Measurements from ENCODE around the gene MSLN.

Gene MSLN

DNA sequence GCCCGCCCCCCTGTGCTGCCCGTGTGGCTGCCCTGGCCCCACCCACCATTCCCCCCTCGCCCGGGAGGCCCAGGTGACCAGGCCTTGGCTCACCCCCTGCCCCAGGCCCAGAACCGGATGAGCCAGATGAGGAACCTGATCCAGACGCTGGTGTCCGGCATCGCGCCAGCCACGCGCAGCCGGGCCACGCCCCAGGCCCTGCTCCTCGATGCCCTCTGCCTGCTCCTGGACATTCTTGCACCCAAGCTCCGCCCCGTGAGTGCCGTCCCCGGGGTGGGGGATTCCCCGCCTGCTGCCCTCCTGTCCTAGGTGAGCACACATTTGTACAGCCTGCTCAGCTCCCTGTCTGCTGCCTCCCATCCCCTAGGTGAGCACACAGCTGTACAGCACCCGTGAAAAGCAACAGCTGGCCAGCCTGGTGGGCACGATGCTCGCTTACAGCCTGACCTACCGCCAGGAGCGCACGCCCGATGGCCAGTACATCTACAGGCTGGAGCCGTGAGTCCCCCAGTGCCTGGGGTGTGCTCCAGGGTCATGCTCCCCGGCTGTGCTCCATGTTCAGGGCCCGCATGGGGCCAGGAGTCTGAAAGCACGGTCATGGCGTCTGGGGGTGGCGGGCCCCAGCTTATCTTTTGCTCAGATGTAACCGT, 35.2 kb downstream of the MSLN start:
- Histone ChIP-seq H3K27me3 (peaks cover 0 to 49% of the 10 kb centered on the region in 2 donors), H3K36me3 (peaks cover 0 to 26% (median 0%) of the 10 kb centered on the region in 3 donors), H3K4me3 (no peak overlapping the region), H3K9me3 (no peaks in the 10 kb centered on the region), H3K4me1 (peaks cover 0 to 6% (median 0%) of the 10 kb centered on the region in 4 donors), H3K27ac (no peak overlapping the region)
- intact Hi-C loops (cut with DNase I; ENCODE audit: low total_unique reads) = no loop called here
- DNase-seq = no peak
- TF ChIP-seq, protein P1, sequence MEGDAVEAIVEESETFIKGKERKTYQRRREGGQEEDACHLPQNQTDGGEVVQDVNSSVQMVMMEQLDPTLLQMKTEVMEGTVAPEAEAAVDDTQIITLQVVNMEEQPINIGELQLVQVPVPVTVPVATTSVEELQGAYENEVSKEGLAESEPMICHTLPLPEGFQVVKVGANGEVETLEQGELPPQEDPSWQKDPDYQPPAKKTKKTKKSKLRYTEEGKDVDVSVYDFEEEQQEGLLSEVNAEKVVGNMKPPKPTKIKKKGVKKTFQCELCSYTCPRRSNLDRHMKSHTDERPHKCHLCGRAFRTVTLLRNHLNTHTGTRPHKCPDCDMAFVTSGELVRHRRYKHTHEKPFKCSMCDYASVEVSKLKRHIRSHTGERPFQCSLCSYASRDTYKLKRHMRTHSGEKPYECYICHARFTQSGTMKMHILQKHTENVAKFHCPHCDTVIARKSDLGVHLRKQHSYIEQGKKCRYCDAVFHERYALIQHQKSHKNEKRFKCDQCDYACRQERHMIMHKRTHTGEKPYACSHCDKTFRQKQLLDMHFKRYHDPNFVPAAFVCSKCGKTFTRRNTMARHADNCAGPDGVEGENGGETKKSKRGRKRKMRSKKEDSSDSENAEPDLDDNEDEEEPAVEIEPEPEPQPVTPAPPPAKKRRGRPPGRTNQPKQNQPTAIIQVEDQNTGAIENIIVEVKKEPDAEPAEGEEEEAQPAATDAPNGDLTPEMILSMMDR (IDR thresholded peaks at IDR 0.05) = no peak

DNA sequence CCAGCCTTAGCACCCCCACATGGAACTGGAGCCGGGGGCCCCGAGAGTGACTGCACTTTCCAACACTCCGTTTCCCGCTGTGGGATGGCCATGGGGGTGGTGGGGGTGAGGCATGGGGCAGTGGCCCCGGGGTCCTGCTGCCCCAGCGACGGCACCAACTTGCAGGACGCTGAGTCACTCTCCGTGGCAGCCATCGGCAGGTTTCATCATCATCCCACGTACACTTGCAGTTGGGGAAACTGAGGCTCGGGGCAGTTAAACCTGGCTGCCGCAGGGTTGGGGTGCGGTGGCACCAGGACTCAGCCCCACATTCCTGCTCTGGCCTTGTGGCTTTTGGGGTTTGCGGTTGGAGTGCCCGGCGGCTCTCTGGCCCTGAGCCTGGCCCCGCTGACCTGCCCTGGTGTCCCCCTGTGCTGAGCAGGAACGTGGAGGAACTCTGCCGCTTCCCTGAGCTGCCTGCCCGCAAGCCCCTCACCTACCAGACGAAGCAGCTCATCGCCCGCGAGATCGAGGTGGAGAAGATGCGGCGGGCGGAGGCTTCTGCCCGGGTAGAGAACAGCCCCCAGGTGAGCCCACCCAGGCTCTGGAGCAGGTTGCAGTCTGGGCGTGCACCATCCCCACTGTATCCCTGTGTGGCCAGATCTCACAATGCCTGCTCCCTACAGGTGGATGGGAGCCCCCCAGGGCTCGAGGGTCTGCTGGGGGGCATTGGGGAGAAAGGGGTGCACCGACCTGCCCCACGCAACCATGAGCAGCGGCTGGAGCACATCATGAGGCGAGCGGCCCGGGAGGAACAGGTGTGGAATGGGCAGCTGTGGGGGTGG, 36.0 kb downstream of the MSLN start:
- DNase-seq = no peak
- no peak overlapping the region for H3K27ac ChIP-seq
- H3K4me3 ChIP-seq = no peak overlapping the region
- H3K36me3 ChIP-seq = peaks cover 0 to 26% (median 0%) of the 10 kb centered on the region in 3 donors
- peaks cover 0 to 57% of the 10 kb centered on the region in 2 donors for H3K27me3 ChIP-seq
- no peaks in the 10 kb centered on the region for H3K9me3 ChIP-seq
- H3K4me1 ChIP-seq = peaks cover 0 to 6% (median 0%) of the 10 kb centered on the region in 4 donors
- intact Hi-C loops (cut with DNase I; ENCODE audit: low total_unique reads) = no loop called here
- TF ChIP-seq, protein P1 (IDR thresholded peaks at IDR 0.05) = no peak

DNA sequence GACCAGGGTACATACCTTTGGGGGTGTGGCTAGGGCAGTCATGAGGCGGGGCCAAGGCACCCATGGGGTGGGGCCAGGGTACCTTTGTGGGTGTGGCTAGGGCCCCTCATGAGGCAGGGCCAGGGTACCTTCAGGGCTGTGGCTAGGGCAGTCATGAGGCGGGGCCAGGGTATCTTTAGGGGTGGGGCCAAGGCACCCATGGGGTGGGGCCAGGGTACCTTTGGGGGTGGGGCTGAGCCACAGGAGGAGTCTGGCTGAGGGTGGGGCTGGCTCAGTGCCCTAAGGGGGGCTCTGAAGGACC, 36.5 kb downstream of the MSLN start:
- Histone ChIP-seq H3K27me3 (peaks cover 0 to 63% of the 10 kb centered on the region in 2 donors), H3K36me3 (peaks cover 0 to 24% (median 0%) of the 10 kb centered on the region in 3 donors), H3K27ac (no peak overlapping the region), H3K9me3 (no peaks in the 10 kb centered on the region), H3K4me3 (no peak overlapping the region), H3K4me1 (peaks cover 0 to 6% (median 0%) of the 10 kb centered on the region in 4 donors)
- TF ChIP-seq, protein P1 (IDR thresholded peaks at IDR 0.05) = no peak
- intact Hi-C loops (cut with DNase I; ENCODE audit: low total_unique reads) = no loop called here
- DNase-seq = no peak

DNA sequence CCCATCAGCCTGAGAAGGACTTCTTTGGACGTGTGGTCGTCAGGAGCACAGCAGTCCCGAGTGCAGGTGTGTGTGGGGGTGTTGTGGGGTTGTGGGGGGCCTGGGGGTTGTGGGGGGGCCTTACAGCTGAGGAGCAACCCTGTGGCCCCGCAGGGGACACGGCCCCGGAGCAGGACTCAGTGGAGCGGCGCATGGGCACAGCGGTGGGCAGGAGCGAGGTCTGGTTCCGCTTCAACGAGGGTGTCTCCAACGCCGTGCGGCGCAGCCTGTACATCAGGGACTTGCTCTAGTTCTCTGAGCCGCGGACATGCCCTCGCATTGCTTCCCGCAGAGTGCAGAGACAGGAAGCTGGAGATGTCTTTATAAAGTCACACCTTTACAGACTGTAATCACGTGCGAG, 37.2 kb downstream of the MSLN start:
- intact Hi-C loops (cut with DNase I; ENCODE audit: low total_unique reads) = no loop called here
- Histone ChIP-seq H3K27ac (no peak overlapping the region), H3K4me1 (peaks cover 0 to 6% (median 0%) of the 10 kb centered on the region in 4 donors), H3K36me3 (peaks cover 0 to 18% (median 0%) of the 10 kb centered on the region in 3 donors), H3K4me3 (no peak overlapping the region), H3K27me3 (peaks cover 0 to 69% of the 10 kb centered on the region in 2 donors), H3K9me3 (no peaks in the 10 kb centered on the region)
- no peak for DNase-seq
- TF ChIP-seq, protein P1 (IDR thresholded peaks at IDR 0.05) = no peak

DNA sequence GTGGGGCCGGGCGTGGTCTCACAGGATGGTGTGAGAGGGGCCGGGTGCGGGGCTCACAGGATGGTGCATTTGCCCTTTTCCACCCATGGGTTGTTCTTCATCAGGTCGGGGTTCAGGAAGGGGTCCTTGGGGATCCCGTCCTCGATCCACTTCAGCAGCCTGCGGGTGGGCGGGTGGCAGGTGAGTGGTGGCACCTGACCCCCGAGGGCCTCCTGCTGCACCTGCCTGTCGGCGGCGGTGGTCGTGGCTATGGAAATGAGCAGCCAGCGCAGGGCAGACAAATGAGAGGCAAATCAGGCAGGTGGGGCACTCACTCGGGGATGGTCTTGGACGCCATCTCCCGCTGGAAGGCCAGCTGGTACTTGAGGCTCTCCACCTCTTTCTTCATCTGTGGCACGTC, 38.1 kb downstream of the MSLN start:
- H3K36me3 ChIP-seq = peaks cover 0 to 8% (median 0%) of the 10 kb centered on the region in 3 donors
- peaks cover 0 to 79% of the 10 kb centered on the region in 2 donors for H3K27me3 ChIP-seq
- H3K27ac ChIP-seq = no peak overlapping the region
- intact Hi-C loops (cut with DNase I; ENCODE audit: low total_unique reads) = no loop called here
- H3K9me3 ChIP-seq = no peaks in the 10 kb centered on the region
- no peak overlapping the region for H3K4me3 ChIP-seq
- H3K4me1 ChIP-seq = peaks cover 0 to 6% (median 0%) of the 10 kb centered on the region in 4 donors
- DNase-seq = no peak
- TF ChIP-seq, protein P1 (IDR thresholded peaks at IDR 0.05) = no peak

All from tibial artery (tissue), 4 donors.